IPS DF 4.7 (cell line): ENCODE data around the gene ARHGEF10L.

ENCODE experiments used
- DNase-seq: peaks from one replicate; pipeline ENCODE4 v3.0.0-alpha.2; 2013; ENCODE audit warnings: low spot score; ENCODE audit errors: extremely low read depth

Gene ARHGEF10L

GRCh38 chr1:17635276-17635675, 95.8 kb downstream of the ARHGEF10L start:
- DNase-seq = no peak

- DNase-seq = no peak
Measured at GRCh38 chr1:17635811-17636210, 96.3 kb downstream of the ARHGEF10L start.

GRCh38 chr1:17636612-17637011, 97.1 kb downstream of the ARHGEF10L start:
- DNase-seq = no peak

- DNase-seq = no peak
Measured at GRCh38 chr1:17637055-17637454, 97.6 kb downstream of the ARHGEF10L start.

GRCh38 chr1:17639703-17640340, 100.3 kb downstream of the ARHGEF10L start:
- DNase-seq = no peak

GRCh38 chr1:17640393-17640792, 100.9 kb downstream of the ARHGEF10L start:
- DNase-seq = no peak

GRCh38 chr1:17640975-17641374, 101.5 kb downstream of the ARHGEF10L start:
- no peak for DNase-seq

GRCh38 chr1:17642169-17642568, 102.7 kb downstream of the ARHGEF10L start:
- DNase-seq = no peak

- no peak for DNase-seq
Measured at GRCh38 chr1:17642943-17643342, 103.4 kb downstream of the ARHGEF10L start.

GRCh38 chr1:17643861-17644703, 104.6 kb downstream of the ARHGEF10L start:
- no peak for DNase-seq

- no peak for DNase-seq
Measured at GRCh38 chr1:17645068-17645911, 105.8 kb downstream of the ARHGEF10L start.

- DNase-seq = no peak
Measured at GRCh38 chr1:17646444-17647280, 107.2 kb downstream of the ARHGEF10L start.

GRCh38 chr1:17648457-17649145, 109.1 kb downstream of the ARHGEF10L start:
- no peak for DNase-seq

GRCh38 chr1:17649371-17650106, 110.0 kb downstream of the ARHGEF10L start:
- no peak for DNase-seq

- no peak for DNase-seq
Measured at GRCh38 chr1:17653276-17653675, 113.8 kb downstream of the ARHGEF10L start.

- no peak for DNase-seq
Measured at GRCh38 chr1:17653728-17654351, 114.3 kb downstream of the ARHGEF10L start.

GRCh38 chr1:17654519-17654918, 115.0 kb downstream of the ARHGEF10L start:
- no peak for DNase-seq

GRCh38 chr1:17655169-17655568, 115.7 kb downstream of the ARHGEF10L start:
- DNase-seq = no peak

GRCh38 chr1:17655922-17656321, 116.4 kb downstream of the ARHGEF10L start:
- DNase-seq = no peak
